Sigmoid colon (tissue), 7 donors: ENCODE measurements around the gene NEK11. TPM values are rescaled to one million over a fixed set of nuclear protein-coding genes. Genes with fewer than 3 reads are reported as not detected.

Experiments
- DNase-seq: peaks from one replicate; pipeline ENCODE4 v3.0.0-alpha.2; 2019
- H3K27ac ChIP-seq, 4 donors: fragments of 200-600 bp; sonication (generic); one replicate each; pipeline ENCODE4 v1.5.1; 2016 to 2019; ENCODE audit warnings: mild to moderate bottlenecking in 1 of 4
- H3K27me3 ChIP-seq, 3 donors: fragments of 200-600 bp; sonication (generic); one replicate each; pipeline ENCODE4 v1.5.1; 2019; ENCODE audit warnings: mild to moderate bottlenecking in 1 of 3
- H3K36me3 ChIP-seq, 4 donors: fragments of 200-600 bp; sonication (generic); one replicate each; pipeline ENCODE4 v1.5.1; 2016 to 2019
- H3K4me1 ChIP-seq, 4 donors: fragments of 200-600 bp; sonication (generic); one replicate each; pipeline ENCODE4 v1.5.1; 2017 to 2019
- H3K4me3 ChIP-seq, 4 donors: fragments of 200-600 bp; sonication (generic); one replicate each; pipeline ENCODE4 v1.5.1; 2017 to 2019; ENCODE audit warnings: mild to moderate bottlenecking in 2 of 4, moderate library complexity in 1 of 4
- H3K9me3 ChIP-seq, 4 donors: fragments of 200-600 bp in 3 of 4; sonication (generic) in 3 of 4; one replicate each; pipeline versions ENCODE4 v1.5.1 to v1.6.1; 2013 to 2019
- EP300 ChIP-seq, 4 donors: sonication (generic); formaldehyde crosslinking; IDR thresholded peaks; one replicate each; pipeline ENCODE4 v1.6.1; 2017; ENCODE audit warnings: antibody characterized with exemption in 4 of 4
- POLR2A ChIP-seq, 2 donors: fragments of 450-650 bp; IDR thresholded peaks; one replicate each; pipeline ENCODE4 v1.6.1; 2016; ENCODE audit warnings: antibody characterized with exemption in 2 of 2, mild to moderate bottlenecking in 2 of 2, moderate library complexity in 2 of 2
- POLR2AphosphoS5 ChIP-seq, 4 donors: sonication (generic); formaldehyde crosslinking; IDR thresholded peaks; one replicate each; pipeline ENCODE4 v1.6.1; 2017; ENCODE audit warnings: antibody characterized with exemption in 4 of 4
- WGBS, 2 donors: extraction: QIAGEN DNeasy Blood & Tissue Kit; methylation state at CpG; one replicate each; pipeline ENCODE4 v1.1.7; 2013; 5-methylcytosine and 5-hydroxymethylcytosine counted together
- intact Hi-C: fragments of 100-400 bp; cut with DNase I; formaldehyde crosslinking; loops from one replicate; pipeline ENCODE4 v1.15.1; 2023
- polyA plus RNA-seq, 3 donors: library from polyadenylated mRNA; stranded (reverse); fragments of 200-250 nt; gene quantifications; one replicate each; pipeline ENCODE4 v1.2.3, GENCODE V29; 2013
- total RNA-seq, 4 donors: library from RNA; depleted of rRNA; stranded (reverse); fragments of >200 nt; gene quantifications; one replicate each; pipeline ENCODE4 v1.1.0, GENCODE V29; 2016
- TF ChIP-seq, protein P1 (sequence below), 4 experiments: fragments of 450-650 bp in 3 of 4; fragments of 200-600 bp in 1 of 4; IDR thresholded peaks; one replicate each; pipeline ENCODE4 v1.5.1; 2016 to 2019; ENCODE audit warnings: antibody characterized with exemption in 4 of 4, mild to moderate bottlenecking in 3 of 4, moderate library complexity in 2 of 4
- donor health status: healthy with polysubstance abuse.
- donor health status: Bipolar disorder and iron deficiency.
- donor health status: healthy.

NEK11 gene
- total and polyA plus RNA-seq, 7 donors = 1.6 to 12.2 (median 4.3) TPM

DNA sequence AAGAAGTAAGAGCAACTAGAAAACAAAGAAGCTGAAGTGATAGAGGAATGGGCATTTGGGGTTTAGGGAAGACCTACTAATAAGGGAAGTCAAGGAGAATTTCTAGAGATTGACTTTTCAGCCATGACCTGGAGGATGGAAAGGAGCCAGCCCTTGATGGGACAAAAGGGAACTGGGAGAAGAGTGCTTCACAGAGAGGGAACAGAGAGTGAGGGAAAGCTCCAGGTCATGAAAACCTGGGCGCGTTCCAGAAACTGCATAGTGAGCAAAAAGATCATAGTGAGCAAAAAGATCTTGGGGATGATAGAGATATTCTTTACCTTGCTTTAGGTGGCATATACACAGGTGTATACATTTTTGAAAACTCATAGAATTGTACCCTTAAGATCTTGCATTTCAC lies 211.8 kb downstream of the NEK11 start:
- Histone ChIP-seq H3K27me3 (no peaks in the 10 kb centered on the region), H3K27ac (no peak overlapping the region), H3K36me3 (no peaks in the 10 kb centered on the region), H3K4me1 (no peaks in the 10 kb centered on the region), H3K4me3 (no peak overlapping the region), H3K9me3 (no peaks in the 10 kb centered on the region)
- no peak for DNase-seq
- intact Hi-C loops = no loop called here
- TF ChIP-seq POLR2A (IDR thresholded peaks at IDR 0.05) = no peak
- no peak for TF ChIP-seq EP300 (IDR thresholded peaks at IDR 0.05)
- TF ChIP-seq, protein P1, sequence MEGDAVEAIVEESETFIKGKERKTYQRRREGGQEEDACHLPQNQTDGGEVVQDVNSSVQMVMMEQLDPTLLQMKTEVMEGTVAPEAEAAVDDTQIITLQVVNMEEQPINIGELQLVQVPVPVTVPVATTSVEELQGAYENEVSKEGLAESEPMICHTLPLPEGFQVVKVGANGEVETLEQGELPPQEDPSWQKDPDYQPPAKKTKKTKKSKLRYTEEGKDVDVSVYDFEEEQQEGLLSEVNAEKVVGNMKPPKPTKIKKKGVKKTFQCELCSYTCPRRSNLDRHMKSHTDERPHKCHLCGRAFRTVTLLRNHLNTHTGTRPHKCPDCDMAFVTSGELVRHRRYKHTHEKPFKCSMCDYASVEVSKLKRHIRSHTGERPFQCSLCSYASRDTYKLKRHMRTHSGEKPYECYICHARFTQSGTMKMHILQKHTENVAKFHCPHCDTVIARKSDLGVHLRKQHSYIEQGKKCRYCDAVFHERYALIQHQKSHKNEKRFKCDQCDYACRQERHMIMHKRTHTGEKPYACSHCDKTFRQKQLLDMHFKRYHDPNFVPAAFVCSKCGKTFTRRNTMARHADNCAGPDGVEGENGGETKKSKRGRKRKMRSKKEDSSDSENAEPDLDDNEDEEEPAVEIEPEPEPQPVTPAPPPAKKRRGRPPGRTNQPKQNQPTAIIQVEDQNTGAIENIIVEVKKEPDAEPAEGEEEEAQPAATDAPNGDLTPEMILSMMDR (IDR thresholded peaks at IDR 0.05) = no peak
- TF ChIP-seq POLR2AphosphoS5 (IDR thresholded peaks at IDR 0.05) = no peak
- 91 to 96% methylated on average over 2 of the region's 2 CpGs for WGBS, 2 donors

DNA sequence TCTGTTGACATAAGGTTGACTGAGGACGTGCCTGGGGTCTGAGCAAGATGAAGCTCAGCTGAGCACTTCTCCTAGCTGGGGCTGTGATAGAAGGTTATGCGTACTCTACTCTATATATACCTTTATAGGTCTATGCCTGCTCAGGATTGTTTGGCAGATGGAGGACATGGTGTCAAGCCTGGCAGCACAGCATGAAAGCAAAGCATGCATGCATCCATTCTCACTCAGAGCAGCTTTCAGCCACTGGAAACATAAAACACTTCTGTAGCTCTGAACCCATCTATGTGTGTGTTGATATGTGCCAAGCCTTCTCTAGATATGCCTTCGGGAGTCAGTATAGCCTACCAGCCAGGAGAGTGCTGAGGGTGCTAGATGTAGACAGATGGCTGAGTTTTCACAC lies 212.6 kb downstream of the NEK11 start:
- Histone ChIP-seq H3K27ac (no peak overlapping the region), H3K9me3 (no peaks in the 10 kb centered on the region), H3K27me3 (no peaks in the 10 kb centered on the region), H3K36me3 (no peaks in the 10 kb centered on the region), H3K4me1 (no peaks in the 10 kb centered on the region), H3K4me3 (no peak overlapping the region)
- 89 to 95% methylated on average over 3 of the region's 3 CpGs for WGBS, 2 donors
- TF ChIP-seq, protein P1 (IDR thresholded peaks at IDR 0.05) = no peak
- no peak for TF ChIP-seq EP300 (IDR thresholded peaks at IDR 0.05)
- TF ChIP-seq POLR2AphosphoS5 (IDR thresholded peaks at IDR 0.05) = no peak
- no peak for TF ChIP-seq POLR2A (IDR thresholded peaks at IDR 0.05)
- no peak for DNase-seq
- intact Hi-C loops = no loop called here

DNA sequence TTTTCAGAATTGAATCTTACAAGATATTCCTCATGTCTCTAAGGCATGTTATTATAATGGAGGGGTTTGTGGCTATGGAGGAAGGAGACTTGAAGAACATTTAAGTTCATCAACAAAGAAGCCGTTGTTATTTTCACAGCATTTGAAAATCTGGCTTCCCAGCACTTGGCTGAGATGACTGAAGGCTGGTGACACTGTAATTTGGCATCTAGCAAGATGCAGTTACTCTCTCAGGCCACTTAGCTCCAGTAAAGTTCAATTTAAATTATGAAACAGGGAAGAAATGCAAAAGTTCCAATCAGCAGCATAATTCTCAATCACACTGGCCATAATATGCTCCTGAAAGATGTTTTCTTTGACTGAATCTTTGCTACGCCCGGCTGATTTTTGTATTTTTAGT lies 215.5 kb downstream of the NEK11 start:
- no peak overlapping the region for H3K4me3 ChIP-seq
- TF ChIP-seq POLR2A (IDR thresholded peaks at IDR 0.05) (no peak), EP300 (IDR thresholded peaks at IDR 0.05) (no peak), POLR2AphosphoS5 (IDR thresholded peaks at IDR 0.05) (no peak)
- H3K27me3 ChIP-seq = no peaks in the 10 kb centered on the region
- intact Hi-C loops = no loop called here
- WGBS, 2 donors = 79 to 85% methylated on average over 3 of the region's 3 CpGs
- no peaks in the 10 kb centered on the region for H3K36me3 ChIP-seq
- no peaks in the 10 kb centered on the region for H3K9me3 ChIP-seq
- no peak for DNase-seq
- no peaks in the 10 kb centered on the region for H3K4me1 ChIP-seq
- H3K27ac ChIP-seq = no peak overlapping the region

GRCh38 chr3:131250466-131250865 lies 223.8 kb downstream of the NEK11 start:
- intact Hi-C loops = no loop called here
- TF ChIP-seq POLR2AphosphoS5 (IDR thresholded peaks at IDR 0.05) (no peak), POLR2A (IDR thresholded peaks at IDR 0.05) (no peak), EP300 (IDR thresholded peaks at IDR 0.05) (no peak)
- TF ChIP-seq, protein P1 (IDR thresholded peaks at IDR 0.05) = no peak
- Histone ChIP-seq H3K4me1 (no peaks in the 10 kb centered on the region), H3K9me3 (peaks cover 0 to 2% (median 0%) of the 10 kb centered on the region in 4 donors), H3K27me3 (no peaks in the 10 kb centered on the region), H3K27ac (no peak overlapping the region), H3K4me3 (no peak overlapping the region), H3K36me3 (no peaks in the 10 kb centered on the region)
- WGBS, 2 donors = 44 to 68% methylated on average over 2 of the region's 2 CpGs
- DNase-seq = no peak

DNA sequence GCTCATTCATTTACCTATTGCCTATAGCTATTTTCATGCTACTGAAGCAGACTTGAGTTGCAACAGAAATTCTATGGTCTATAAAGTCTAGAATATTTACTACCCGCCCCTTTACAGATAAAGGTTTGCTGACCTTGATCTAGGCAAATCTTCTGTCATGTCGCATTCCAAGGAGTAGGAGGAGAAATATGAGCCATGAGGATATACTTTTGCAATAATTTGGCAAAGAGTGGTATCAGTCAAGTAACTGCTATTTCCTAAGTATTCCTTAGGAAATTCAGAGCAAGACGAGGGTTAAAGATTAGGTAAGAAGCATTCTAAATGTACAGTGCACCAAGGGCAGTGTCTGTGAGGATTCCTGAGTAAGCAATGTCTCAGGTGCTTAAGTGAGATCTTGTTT lies 233.8 kb downstream of the NEK11 start:
- WGBS, 2 donors = 75 to 83% methylated on average over 3 of the region's 3 CpGs
- H3K4me3 ChIP-seq = no peak overlapping the region
- DNase-seq = no peak
- H3K9me3 ChIP-seq = peaks cover 0 to 3% (median under 1%) of the 10 kb centered on the region in 4 donors
- no peak for TF ChIP-seq POLR2AphosphoS5 (IDR thresholded peaks at IDR 0.05)
- TF ChIP-seq, protein P1 (IDR thresholded peaks at IDR 0.05) = no peak
- intact Hi-C loops = no loop called here
- H3K27ac ChIP-seq = no peak overlapping the region
- H3K36me3 ChIP-seq = no peaks in the 10 kb centered on the region
- no peaks in the 10 kb centered on the region for H3K27me3 ChIP-seq
- H3K4me1 ChIP-seq = no peaks in the 10 kb centered on the region
